Measurements from ENCODE around the gene CCDC74B.
"Not testable (repeated sequence)": the region's sequence is repeated elsewhere in the genome, so short reads cannot be mapped to it uniquely, and the experiment has no call there.

The CCDC74B gene

DNA sequence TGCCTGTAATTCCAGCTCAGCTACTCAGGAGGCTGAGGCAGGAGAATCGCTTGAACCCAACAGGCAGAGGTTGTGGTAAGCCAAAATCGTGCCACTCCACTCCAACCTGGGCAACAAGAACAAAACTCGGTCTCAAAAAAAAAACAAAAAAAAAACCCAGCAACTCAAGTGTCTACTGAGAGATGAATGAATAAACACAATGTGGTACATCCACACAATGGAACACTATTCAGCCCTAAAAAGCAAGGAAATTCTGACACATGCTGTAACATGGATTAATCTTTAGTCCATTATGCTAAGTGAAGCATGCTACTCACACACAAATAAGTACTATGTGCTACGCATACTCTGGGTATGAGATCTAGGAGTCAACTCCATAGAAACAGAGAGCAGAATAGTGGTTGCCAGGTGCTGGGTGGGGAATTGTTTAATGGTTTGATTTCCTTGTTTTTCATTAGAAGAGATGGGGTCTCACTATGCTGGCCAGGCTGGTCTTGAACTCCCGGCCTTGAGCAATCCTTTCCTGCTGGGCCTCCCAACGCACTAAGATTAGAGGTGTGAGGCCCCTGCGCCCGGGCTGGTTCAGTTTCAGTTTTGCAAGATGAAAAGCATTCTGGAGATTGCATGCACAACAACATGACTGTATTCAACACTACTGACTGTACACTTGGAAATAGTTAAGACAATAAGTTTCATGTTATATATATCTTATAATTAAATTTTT, 20.5 kb upstream of the CCDC74B start:
- DNase-seq = no peak

DNA sequence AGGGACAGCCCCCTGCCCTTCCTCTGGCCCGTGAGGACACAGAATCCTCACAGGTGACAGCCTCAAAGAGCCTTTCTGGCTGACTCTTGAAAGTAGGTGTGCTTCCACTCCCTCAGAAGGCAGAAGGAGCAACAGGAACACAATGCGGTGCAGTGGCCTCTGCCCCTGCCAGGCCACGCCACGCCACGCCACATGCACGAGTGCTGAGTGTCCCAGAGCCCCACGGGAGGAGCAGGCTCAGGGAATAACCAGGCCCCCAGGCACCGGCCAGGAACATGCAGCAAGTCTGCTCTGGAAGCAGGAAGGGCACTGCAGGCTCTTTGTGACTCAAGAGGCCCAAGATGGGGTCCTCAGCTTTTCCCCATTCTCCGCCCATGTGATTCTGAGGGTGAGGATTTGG, 18.1 kb upstream of the CCDC74B start:
- no peak for DNase-seq

DNA sequence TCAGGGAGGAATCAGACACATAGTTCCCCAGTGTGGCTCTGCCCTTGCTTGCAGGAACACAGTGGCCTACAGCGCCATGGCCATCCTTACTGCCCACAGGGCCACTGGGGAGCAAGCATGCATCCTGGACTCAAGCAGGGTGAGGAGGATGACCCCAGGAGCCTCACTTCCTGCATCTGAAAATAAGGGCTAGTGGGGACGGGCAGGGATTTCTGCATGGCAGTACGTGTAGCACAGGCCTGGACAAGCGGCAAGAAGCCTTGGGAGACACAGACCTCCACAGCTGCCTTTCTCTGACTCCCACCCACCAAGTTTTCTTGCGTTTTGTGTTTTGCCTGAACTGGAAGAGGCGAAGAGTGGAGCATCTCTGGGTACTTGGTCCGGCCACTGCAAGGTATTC, 17.6 kb upstream of the CCDC74B start:
- DNase-seq = not testable (repeated sequence)

DNA sequence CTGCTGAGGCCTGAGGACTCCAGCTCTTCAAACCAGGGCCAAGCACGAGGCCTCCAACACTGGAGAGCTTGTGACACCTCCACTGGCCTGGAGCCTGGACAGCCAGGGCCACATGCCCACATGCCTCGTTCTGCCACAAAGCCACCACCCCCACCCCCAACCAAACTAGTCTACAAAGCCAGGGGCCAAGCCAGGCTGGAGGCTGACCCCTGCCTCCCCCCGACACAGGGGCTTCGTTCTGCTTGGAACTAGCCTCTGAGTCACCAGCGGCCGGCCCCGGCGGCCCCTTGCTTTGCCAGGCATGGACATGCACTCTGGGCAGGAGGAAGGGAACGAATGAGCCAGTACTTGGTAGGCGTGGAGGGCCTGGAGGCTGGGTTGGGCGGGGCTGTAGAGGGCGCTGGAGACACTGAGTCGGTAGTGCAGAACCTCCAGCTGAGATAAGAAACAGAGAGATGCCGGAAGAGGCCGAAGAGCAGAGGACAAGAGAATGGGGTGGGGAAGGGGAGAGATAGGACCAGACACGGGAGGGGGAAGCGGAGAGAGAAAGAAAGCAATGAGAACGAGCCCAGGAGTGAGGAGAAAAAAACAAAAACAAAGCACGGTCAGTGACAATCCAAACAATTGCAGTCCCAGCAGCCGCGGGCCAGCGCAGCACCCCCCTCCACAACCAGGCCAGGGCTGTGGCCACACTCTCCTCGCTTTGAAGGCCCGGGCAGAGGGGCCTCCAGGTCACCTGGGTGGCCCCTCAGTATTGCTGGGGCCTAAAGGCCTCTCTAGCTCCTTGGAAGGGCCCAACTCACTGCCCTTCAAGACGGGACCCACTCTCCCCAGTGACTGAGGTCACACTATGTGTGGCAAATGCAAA, 16.2 kb upstream of the CCDC74B start:
- not testable (repeated sequence) for DNase-seq

DNA sequence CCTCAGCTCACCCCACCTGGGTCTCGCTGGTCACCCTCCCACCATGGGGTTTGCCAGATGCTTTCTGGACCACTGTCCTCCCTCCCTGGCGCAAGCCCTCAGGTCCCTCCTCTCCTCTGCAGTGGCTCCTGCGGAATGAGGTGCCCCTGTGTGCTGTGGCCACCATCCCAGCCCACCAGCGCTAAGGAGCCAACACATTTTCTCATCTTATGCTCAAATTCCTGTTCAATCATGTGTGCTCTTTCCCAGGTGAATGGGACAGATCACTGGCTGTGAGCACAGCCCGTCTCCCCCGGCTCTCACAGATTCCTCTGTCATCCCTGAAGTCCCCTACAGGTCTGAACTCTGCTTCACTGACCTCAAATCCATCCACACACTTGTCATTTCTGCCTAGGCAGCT, 15.2 kb upstream of the CCDC74B start:
- DNase-seq = no peak

DNA sequence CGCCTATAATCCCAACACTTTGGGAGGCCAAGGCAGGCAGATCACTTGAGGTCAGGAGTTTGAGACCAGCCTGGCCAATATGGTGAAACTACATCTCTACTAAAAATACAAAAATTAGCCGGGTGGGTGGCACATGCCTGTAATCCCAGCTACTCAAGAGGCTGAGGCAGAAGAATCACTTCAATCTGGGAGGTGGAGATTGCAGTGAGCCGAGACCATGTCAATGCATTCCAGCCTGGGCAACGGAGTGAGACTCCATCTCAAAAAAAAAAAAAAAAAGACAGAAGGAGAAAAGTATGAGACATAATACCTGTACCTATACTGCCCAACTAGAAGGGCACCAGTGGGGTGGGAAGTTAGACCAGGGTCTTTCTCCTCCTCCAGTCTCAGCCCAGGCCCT, 14.5 kb upstream of the CCDC74B start:
- DNase-seq = not testable (repeated sequence)

DNA sequence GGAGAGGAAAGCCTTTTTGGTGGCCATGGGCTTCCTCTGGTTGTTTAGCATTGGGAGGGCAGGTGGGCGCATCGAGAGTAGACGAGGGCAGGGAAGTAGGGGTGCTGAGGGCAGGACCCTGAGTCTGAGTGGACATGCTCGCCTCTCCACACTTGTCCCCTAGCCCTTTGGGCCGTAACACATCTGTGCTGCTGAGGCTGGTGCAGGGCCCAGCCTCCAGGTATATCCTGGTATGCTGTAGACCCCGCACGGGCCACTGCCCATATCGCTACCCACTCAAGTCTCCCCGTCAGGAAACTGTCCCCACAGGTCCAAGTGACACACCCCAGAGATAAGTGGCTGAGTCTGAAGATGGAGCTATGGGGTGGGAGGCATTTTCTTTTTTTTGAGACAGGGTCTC, 13.7 kb upstream of the CCDC74B start:
- DNase-seq = no peak

DNA sequence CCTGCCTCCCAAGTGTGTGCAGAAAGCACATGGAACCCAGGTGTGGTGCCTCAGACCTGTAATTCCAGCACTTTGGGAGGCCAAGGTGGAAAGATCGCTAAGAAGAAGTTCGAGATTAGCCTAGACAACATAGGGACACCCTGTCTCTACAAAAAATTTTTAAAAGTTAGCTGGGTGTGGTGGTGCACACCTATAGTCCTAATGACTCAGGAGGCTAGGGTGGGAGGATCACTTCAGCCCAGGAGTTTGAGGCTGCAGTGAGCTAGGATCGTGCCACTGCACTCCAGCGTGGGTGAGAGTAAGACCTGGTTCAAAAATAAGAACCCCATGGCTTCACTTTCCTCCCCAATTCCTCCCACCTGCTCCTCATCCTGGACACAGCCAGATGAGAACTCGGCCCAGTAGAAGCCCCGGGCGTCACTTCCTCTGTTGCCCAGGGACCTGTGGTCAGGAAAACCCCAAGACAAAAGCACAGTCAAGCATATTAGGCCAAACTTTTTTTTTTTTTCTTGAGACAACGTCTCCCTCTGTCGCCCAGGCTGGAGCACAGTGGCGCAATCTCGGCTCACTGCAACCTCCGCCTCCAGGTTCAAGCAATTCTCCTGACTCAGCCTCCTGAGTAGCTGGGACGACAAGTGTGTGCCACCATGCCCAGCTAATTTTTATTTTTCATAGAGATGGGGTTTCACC, 13.1 kb upstream of the CCDC74B start:
- DNase-seq = not testable (repeated sequence)

DNA sequence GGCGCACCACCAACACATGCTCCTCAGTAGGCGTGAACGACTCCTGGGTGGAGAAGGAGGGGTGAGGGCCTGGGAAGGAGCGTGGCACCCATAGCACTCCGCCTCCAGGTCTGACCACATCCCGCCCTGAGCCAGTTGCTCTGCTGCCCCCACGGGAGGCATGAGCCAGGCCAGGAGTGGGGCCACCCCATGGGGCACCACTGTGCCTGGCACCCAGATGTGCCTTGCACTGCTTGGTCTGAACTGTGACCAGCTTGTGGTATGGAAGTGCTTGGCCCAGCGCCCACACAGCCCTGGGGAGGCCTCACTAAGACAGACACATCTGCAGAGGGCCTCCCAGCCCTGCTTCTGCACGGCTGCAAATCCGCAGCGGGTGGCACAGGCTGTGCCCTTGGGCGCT, 12.4 kb upstream of the CCDC74B start:
- not testable (repeated sequence) for DNase-seq

DNA sequence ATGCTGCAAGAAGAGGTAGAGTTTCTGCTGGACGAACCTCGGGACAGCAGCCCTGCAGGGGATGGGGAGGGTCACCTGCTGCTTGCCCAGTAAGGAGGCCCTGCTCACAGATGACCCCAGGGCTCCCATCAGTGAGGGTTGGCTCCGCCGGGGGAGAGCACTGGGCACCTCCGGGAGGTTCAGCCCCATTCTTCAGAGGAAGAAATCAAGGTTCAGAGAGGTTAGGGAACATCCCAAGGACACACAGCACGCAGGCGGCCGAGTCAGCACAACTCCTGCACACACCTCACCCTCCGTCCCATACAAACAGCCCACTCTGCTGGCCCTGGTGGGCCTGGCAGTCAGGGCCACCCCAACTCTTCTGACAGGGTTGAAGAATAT, 11.7 kb upstream of the CCDC74B start:
- no peak for DNase-seq

DNA sequence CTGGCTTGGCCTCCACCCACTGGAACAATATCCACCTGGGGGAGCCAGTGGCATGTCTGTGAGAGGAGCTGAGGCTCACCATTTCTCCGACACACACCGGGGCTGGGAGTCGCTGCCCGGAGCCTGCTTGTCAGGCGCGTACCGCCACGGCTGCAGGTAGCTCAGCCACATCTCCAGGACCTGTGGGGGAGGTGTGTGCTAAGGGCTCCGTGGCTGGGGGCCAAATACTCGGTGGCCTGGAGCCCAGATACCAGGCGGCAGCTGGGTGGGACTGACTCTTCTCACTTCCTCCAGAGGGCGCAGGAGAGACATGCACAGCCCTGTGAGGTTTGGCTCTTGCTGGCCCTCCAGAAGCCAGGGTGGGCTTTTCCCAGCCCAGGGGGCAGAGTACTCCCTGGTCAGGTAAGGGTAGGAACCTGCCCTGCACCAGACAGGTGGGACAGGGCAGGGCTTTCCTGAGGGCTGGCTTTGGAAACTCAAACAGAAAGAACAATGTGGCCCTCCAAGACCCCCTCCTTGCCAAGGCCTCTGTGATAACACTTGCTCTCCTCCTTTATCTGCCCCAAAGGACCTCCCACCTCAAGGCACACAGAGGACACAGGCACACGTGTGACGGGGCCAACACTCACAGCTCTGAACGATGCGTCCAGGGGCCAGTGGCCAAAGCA, 11.2 kb upstream of the CCDC74B start:
- peak; percentile 86 for DNase-seq

DNA sequence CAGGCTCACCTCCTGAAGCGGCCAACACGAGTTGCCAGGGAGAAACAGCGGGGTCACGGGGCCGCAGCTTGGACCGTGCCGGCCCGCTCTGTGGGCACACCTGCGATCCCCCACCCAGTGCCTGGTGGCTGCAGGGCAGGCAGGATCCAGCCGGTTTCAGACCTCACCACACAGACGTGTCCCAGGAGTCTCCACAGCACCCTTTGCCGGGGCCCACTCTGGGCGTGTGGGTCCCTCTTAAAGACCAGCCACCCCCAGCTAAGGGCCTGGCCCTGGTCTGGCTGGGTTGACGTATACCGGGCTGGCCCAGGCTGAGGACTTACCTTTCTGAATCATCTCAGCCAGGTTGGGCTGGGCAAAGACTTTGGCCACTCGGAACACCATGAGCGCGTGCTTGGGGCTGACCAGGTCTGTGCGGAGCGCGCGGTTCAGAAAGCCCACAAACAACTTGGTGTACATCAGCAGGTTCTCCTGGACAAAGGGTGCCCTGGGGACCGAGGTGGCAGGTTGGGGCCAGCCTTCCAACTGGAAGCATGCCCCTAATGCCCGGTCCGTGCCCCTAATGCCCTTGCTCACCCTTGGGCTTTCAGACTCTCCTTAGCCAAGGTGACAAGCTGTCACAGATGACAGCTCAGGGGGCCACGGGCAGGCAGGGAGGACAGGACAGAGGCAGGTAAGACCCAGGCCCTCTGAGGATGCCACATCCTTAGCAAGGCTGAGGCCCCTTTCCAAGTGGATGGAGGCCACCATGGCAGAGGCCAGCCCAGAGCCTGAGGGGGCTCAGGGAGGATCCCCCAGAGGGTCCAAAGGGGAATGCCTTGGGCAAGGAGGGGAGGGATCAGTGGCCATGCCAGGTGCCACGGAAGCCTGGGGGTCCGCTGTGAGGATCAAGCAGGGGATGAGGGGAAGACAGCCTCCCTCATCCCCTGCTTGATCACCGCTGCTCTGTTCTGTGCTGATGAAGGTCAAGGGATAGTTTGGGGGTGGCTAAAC, 10.2 kb upstream of the CCDC74B start:
- DNase-seq = no peak

DNA sequence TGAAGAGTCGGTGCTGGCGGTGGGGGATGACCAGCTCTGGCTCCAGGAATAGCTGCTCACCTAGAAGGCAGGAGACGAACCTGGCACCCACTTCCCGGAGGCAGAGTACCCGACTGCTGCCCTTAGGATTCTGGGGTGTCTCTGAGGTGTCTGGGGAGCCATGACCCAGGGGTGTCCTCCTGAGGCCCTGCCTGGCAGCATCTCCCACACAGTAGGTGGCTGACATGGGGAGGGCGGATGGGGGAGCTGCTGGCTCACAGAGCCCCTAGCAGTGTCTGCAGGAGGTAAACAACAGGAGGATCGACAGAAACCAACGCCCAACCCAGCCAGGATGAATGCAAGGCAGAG, 9.5 kb upstream of the CCDC74B start:
- not testable (repeated sequence) for DNase-seq

DNA sequence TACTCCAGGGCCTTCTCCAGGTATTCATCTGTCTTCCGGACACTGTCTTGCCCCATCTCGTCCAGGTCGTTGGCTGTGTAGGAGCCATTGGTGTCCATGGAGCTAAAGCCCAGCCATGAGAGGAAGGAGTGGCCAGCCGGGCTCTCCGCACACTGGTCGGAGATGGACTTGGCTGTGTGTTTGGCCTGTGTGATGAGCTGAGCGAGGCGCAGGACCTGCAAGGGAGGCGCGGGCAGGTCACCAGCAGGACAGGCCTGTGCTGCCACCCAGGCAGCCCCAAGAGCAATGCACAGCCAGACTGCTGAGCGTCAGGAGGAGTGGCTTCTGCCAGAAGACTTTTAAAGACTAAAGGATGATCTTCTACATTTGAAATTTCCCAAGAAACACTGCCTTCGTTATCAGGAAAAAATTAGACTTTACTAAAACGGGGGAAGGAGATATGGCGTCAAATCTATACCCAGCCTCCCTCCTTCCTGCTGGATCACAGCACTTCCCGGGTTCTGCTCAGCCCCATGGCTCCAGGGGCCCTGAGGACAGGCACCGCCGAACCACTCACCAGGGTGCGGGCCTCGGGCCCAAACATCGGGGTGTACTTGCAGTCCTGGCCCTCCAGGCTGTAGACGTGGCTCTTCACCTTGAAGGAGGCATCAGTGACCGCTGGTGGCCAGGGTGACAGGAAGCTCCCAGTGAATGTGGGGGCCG, 9.0 kb upstream of the CCDC74B start:
- DNase-seq = not testable (repeated sequence)

DNA sequence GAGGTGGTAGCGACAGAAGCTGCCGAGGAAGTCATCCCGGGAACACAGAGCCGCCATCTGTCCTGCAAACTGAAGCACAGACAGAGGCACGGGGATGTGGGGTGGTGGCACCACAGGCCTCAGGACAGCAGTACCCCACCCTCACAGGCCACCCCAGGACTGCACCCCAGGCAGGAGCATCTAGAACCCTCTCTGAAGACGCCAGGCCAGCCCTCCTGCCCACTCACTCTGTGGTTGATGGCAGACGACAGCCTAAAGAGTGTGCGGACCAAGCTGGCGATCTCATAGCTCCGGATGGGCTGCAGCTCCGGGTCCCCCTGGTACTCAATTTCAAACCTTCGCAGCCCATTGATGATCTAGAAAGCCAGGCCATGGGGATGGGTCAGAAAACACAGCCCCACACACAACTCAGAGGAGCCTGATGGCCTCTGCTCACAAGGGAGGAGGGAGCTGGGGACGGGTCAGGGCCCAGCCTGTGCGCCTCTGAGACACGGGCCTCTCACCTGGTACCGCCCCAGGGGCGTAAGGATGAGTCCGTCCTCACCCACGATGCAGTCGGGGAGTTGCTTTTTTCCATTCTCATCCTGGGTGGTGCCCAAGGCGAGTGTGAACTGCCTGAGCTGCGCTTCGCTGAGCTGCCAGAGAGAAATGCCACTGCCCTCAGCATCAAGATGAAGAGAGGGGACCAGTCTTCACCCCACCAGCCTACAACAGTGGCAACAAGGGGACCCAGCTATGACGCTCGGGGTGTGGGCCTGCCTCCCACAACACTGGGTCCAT, 8.1 kb upstream of the CCDC74B start:
- no peak for DNase-seq

DNA sequence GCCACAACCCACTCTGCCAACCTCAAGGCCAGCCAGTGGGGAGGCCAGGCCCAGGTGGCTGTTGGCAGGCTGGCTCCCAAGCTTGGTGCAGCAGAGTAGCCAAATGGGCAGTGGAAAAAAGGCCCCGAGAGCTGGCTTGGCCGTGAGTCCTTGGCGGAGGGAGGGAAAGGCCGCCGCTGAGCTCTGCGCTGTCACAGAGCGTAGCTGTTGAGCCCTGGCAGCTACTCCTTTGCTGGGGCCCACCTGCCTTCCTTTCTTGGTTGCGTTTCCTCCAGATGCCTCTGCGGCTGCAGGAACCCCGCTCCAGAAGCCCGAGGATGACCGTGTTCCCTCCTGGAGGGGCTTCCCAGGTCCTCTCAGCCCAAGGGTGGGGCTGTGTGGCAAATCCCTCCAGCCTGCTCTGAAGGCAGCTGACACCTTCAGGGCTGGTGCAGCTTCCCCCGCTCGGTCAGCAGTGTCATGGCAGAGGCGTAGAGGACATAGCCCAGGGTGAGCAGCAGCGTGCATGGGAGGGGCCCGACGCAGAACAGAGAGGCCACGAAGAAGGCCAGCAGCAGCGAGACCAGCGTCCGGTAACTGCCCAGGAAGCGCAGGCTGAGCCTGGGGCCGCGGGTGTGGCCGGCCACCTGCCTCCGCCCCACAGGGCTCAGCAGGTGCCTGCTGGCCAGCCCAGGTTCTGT, 7.4 kb upstream of the CCDC74B start:
- DNase-seq = not testable (repeated sequence)

DNA sequence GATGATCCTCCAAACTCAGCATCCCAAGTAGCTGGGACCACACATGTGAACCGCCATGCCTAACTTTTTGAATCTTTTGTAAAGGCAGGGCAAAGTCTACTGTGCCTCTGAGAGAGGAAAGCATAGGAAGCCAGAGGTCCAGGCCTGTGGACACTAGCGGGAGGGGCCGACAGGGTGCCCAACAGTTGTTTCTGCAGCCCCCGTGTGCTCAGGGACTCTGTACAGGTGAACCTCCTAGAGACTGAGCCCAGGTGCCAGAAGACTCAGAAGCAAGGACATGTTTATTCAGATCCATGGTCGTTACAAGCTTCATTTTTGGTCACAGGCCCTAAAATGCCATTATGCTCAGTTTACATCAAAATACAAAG, 6.2 kb upstream of the CCDC74B start:
- DNase-seq = not testable (repeated sequence)

DNA sequence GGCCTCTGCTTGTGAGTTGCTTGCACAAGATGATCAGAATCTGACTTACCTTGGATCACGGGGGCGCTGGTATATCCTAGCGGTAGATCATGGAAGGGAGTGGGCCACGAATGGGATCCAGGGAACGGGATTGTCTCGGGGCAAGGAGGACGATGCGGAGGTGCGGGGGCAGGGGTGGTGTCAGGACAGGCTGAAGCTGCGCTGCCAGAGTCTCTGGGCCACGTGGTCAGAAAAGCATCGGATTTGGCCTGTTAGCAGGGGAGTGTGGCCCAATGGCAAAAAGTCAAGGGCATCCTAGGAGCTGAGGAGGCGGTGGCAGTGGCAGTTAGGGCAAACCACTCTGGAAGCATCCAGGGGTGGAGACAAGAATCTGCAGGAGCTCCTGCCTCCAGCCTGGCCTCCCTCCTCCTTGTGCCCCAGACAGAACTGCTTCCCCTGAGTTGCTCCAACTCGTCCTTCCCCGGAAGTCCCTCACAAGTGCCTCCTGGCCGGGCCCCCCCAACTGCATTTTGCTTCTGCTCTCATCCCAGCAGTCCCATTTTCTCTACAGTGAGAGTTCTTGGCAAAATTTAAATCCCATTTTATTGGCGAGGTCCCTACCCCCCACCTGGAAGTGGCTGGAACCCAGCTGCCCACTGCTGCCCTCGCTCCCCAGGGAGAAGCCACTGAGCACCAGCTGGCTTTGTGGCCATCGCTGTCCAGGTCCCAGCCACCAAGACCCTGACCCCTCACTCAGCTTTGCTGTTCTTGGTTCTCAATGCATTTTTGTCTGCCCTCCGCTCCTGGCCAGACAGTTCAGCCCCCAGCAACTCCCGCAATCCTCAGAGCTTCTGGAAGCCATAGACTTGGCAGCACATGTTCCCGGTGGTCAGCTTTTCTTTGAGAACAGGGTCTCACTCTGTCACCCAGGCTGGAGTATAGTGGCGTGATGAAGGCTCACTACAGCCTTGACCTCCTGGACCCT, 5.6 kb upstream of the CCDC74B start:
- no peak for DNase-seq

DNA sequence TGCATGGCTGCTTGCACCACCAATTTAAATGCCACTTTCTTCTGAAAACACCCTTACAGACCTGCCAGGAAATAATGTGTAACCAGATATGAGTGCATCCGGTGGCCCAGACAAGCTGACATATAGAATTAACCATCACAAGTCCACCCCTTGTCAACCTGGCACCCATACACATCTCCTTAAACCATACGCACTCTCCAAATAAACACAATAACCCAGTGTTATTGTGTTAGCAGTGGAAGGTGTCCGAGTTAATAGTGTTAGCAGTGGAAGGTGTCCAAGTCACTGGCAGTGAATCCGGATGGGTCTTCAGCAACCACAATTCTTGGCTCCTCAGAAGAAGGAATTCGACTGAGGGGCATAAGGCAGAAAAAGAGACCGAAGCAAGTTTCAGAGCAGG, 3.6 kb upstream of the CCDC74B start:
- DNase-seq = peak; percentile 35

All from NCI-H2029 (cell line).